Measurements from ENCODE around the gene GJA3. TPM values are rescaled to one million over a fixed set of nuclear protein-coding genes. Genes with fewer than 3 reads are reported as not detected.

The GJA3 gene
- total and polyA plus RNA-seq, 12 donors = 4.0 to 30.1 (median 18.3) TPM

DNA sequence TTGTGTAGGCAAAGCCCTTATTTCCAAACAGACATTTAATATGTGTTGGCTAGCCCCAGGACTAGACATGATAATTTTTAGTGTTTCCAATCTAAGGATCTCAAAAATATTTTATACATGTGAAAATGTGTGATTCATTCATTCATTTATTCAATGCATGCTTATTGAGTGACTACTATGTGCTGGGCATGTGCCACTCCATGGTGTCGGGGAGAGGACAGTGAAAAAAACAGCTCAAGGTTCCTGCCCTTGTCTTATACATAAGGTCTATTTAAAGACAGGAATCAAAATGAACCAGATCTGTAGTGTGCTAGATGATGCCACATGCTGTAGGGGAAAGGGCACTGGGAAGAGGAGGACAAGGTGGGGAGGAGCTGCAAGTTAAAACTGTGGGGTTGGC, 36.5 kb downstream of the GJA3 start:
- Histone ChIP-seq H3K4me1 (peaks cover 5 to 52% (median 37%) of the 10 kb centered on the region in 9 donors), H3K27me3 (peaks cover 0 to 33% (median 13%) of the 10 kb centered on the region in 7 donors), H3K36me3 (no peaks in the 10 kb centered on the region), H3K27ac (peak overlapping the region in 3 of 10 donors; percentile 4 to 96 (median 96)), H3K9me3 (no peaks in the 10 kb centered on the region), H3K4me3 (no peak overlapping the region)
- TF ChIP-seq, protein P1, sequence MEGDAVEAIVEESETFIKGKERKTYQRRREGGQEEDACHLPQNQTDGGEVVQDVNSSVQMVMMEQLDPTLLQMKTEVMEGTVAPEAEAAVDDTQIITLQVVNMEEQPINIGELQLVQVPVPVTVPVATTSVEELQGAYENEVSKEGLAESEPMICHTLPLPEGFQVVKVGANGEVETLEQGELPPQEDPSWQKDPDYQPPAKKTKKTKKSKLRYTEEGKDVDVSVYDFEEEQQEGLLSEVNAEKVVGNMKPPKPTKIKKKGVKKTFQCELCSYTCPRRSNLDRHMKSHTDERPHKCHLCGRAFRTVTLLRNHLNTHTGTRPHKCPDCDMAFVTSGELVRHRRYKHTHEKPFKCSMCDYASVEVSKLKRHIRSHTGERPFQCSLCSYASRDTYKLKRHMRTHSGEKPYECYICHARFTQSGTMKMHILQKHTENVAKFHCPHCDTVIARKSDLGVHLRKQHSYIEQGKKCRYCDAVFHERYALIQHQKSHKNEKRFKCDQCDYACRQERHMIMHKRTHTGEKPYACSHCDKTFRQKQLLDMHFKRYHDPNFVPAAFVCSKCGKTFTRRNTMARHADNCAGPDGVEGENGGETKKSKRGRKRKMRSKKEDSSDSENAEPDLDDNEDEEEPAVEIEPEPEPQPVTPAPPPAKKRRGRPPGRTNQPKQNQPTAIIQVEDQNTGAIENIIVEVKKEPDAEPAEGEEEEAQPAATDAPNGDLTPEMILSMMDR (IDR thresholded peaks at IDR 0.05) = no peak
- 37 to 51% methylated on average over 1 of the region's 1 CpG for WGBS, 2 donors
- intact Hi-C loops (cut with DNase I) = no loop called here
- no peak for ATAC-seq
- no peak for DNase-seq

DNA sequence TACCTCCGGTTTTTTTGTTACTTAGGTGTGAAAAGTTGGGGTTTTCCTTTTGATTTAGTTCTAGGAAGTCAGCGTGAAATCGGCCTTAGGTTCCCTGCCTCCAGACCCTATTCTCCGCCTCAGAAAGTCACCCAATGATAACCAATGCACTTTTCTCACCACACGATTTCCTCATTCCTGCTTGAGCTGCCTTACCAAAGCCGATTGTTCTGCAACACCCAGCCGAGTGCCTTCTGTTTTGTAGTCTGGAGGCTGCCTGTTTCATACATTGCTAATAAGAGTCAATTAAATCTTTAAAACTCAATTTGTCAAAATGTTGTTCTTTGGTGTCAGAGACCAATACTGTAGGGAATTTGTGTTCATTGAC, 39.7 kb downstream of the GJA3 start:
- ATAC-seq = no peak
- DNase-seq = no peak
- TF ChIP-seq, protein P1 (IDR thresholded peaks at IDR 0.05) = no peak
- no peaks in the 10 kb centered on the region for H3K36me3 ChIP-seq
- peaks cover 4 to 40% (median 19%) of the 10 kb centered on the region in 9 donors for H3K4me1 ChIP-seq
- H3K4me3 ChIP-seq = peak overlapping the region in 6 of 10 donors; percentile 5 to 67 (median 41)
- H3K27ac ChIP-seq = peak overlapping the region in 5 of 10 donors; percentile 16 to 93 (median 86)
- peaks cover 0 to 7% (median 0%) of the 10 kb centered on the region in 7 donors for H3K27me3 ChIP-seq
- intact Hi-C loops (cut with DNase I) = no loop called here
- 53 to 58% methylated on average over 7 of the region's 7 CpGs for WGBS, 2 donors
- no peaks in the 10 kb centered on the region for H3K9me3 ChIP-seq

DNA sequence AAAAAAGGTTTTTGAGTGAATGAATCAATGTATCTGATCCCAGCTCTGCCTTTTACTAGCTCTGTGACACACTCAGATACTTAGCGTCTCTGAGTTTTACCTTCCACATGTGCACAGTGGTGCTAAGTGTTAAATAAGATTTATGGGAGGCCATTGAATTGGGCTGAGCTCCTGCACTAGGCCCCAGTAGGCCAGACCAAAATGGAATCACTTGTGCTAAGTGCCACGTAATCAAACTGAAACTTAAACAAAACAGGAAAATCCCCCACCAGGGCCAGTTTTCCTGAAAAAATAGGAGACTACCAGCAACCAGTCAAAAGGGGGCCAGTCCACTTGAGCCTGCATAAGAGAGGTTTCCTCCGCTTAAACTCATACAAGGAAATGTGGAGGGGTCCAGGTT, 40.9 kb downstream of the GJA3 start:
- intact Hi-C loops (cut with DNase I) = no loop called here
- Histone ChIP-seq H3K27ac (peak overlapping the region in 8 of 10 donors; percentile 32 to 94 (median 90)), H3K9me3 (no peaks in the 10 kb centered on the region), H3K4me3 (peak overlapping the region in 7 of 10 donors; percentile 5 to 73 (median 37)), H3K27me3 (peaks cover 0 to 7% (median 0%) of the 10 kb centered on the region in 7 donors), H3K36me3 (no peaks in the 10 kb centered on the region), H3K4me1 (peaks cover 0 to 28% (median 8%) of the 10 kb centered on the region in 9 donors)
- DNase-seq (no peak), ATAC-seq (no peak)
- WGBS, 2 donors = 82 to 91% methylated on average over 3 of the region's 3 CpGs
- TF ChIP-seq, protein P1 (IDR thresholded peaks at IDR 0.05) = no peak

DNA sequence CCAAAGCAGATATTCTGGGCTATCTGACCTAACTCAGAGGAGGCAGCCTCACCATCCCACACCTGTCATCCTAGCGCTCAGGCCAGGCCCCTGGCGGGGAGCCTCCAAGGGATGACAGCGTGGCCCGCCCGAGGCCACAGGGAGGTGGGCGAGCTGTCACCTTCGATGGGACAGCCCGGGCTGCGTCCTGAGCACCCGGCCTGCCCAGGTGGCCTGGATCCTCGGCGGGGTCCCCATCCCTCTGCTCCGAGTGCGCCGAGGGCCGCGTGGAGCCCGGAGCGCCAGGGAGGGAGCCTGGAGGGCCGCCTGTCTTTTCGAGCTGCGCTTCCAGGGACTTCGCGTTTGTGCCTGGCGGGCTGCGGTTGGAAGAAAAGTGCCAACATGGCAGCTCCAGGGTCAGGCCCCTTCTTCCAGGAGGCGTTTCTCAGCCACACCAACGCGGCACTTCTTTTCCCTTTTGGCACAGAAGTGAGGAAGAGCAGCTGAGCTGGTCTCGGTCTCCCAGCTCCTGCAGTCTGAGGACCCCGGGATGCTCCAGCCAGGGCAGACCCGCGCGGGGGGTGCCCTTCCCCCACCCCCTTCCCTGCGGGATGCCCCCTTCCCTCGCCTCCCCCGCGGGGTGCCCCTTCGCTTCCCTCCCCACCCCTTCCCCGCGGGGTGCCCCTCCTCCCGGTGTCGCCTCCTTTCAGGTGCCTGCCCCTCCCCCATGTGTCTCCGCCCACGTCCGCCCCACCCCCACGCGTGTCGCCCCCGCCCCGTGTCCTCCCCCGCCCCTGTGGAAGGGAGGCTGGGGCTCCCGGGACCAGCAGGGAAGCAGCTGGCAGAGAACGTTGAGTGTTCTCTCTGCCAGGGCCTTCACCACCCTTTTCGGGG, 42.3 kb downstream of the GJA3 start:
- Histone ChIP-seq H3K36me3 (no peaks in the 10 kb centered on the region), H3K4me1 (peaks cover 0 to 23% (median 5%) of the 10 kb centered on the region in 9 donors), H3K9me3 (no peaks in the 10 kb centered on the region), H3K27ac (peak overlapping the region; percentile 70 to 94 (median 90)), H3K27me3 (peaks cover 0 to 4% (median 0%) of the 10 kb centered on the region in 7 donors), H3K4me3 (peak overlapping the region; percentile 41 to 81 (median 71))
- DNase-seq = peak; percentile 62 to 73
- WGBS, 2 donors = 2 to 4% methylated on average over 43 to 54 of the region's 55 CpGs
- ATAC-seq = peak; percentile 70 to 91 (median 83)
- TF ChIP-seq, protein P1 (IDR thresholded peaks at IDR 0.05) = peak in 3 of 9 donors; percentile 6 to 38 (median 7)
- intact Hi-C loops (cut with DNase I) = no loop called here
